ENCODE data around the gene CCDC197.

The CCDC197 gene

DNA sequence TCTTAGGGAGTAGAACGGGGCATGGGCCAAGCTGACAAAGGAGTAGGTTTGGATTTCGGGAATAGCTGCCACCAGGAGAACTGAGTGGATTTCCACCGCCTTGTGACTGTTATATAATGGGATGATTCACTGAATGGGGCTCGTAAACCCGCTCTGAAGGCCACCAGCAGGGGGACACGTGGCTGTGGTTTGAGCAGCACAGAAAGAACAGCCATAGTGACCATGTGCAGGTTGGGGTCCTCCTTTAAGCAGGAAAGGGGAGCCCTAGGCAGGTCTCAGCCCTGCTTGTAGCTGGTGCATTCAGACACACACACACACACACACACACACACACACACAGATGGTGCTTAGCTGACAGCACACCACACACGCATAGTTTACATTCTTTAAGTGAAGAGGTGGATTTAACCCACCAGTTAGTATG, 12.1 kb upstream of the CCDC197 start:
- no peak overlapping the region for H3K4me3 ChIP-seq (ENCODE audit: low read depth in 1 of 5, low read length in 5 of 5)

DNA sequence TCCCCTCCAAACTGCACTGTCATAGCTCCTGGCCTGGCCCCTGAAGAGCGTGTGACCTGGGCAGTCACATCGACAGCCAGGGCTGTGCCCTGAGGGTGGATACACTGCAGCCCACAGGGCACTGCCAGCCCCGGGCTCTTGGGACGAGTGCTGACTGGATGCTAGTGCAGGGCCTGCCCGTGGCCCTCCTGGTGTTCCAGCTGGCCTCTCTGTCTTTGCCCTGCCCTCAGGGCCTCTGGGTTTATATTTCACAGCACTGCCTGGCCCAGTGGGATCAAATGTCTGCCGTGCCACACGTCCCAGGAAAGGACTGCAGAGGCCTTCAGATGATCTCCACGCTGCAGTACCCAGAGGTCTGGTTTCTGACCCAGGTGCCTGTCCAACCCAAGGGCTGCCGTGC, 10.1 kb upstream of the CCDC197 start:
- no peak overlapping the region for H3K9ac ChIP-seq (ENCODE audit: low read length in 5 of 5)
- no peak overlapping the region for H3K27ac ChIP-seq (ENCODE audit: low read depth, low read length)
- peaks cover 0 to 14% (median 7%) of the 10 kb centered on the region in 5 donors for H3K4me1 ChIP-seq (ENCODE audit: control insufficient read depth in 5 of 5, insufficient read depth in 5 of 5, low read length in 5 of 5)
- no peak overlapping the region for H3K4me3 ChIP-seq (ENCODE audit: low read depth in 1 of 5, low read length in 5 of 5)
- no peaks in the 10 kb centered on the region for H3K9me3 ChIP-seq (ENCODE audit: control insufficient read depth in 5 of 5, low read length in 5 of 5)
- H3K27me3 ChIP-seq (ENCODE audit: control insufficient read depth in 5 of 5, insufficient read depth in 4 of 5, low read length in 5 of 5), result peaks cover 0 to 5% (median 0%) of the 10 kb centered on the region in 5 donors
- H3K36me3 ChIP-seq (ENCODE audit: control insufficient read depth in 5 of 5, insufficient read depth in 5 of 5, low read length in 5 of 5), result no peaks in the 10 kb centered on the region

More for the DNA sequence above, 12.1 kb upstream of the CCDC197 start:
- Histone ChIP-seq H3K36me3 (ENCODE audit: control insufficient read depth in 5 of 5, insufficient read depth in 5 of 5, low read length in 5 of 5) (no peaks in the 10 kb centered on the region), H3K27me3 (ENCODE audit: control insufficient read depth in 5 of 5, insufficient read depth in 4 of 5, low read length in 5 of 5) (peaks cover 0 to 5% (median 0%) of the 10 kb centered on the region in 5 donors), H3K9me3 (ENCODE audit: control insufficient read depth in 5 of 5, low read length in 5 of 5) (no peaks in the 10 kb centered on the region), H3K4me1 (ENCODE audit: control insufficient read depth in 5 of 5, insufficient read depth in 5 of 5, low read length in 5 of 5) (peaks cover 0 to 14% (median 7%) of the 10 kb centered on the region in 5 donors), H3K27ac (ENCODE audit: low read depth, low read length) (no peak overlapping the region), H3K9ac (ENCODE audit: low read length in 5 of 5) (no peak overlapping the region)

DNA sequence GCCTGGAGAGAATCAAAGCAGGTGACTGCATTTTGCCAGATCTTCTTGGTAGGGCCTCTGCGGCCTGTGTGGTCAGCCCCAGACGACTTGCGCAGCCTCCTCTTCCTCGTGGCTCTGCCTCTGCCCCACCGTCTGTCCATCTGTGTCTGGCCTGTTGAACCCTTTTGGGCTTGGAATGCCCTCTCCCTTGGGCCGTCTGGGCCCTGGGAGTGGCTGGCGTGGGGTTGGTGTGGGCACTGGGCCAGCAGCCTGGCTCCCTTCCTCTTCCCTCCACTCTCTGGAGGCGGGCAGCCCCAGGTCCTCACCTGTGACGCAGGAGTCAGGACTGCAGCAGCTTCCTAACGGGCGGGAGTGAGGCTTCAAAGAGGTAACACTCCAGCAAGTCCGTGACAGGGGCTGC, 9.7 kb upstream of the CCDC197 start:
- no peak overlapping the region for H3K27ac ChIP-seq (ENCODE audit: low read depth, low read length)
- no peak overlapping the region for H3K4me3 ChIP-seq (ENCODE audit: low read depth in 1 of 5, low read length in 5 of 5)
- no peaks in the 10 kb centered on the region for H3K9me3 ChIP-seq (ENCODE audit: control insufficient read depth in 5 of 5, low read length in 5 of 5)
- no peak overlapping the region for H3K9ac ChIP-seq (ENCODE audit: low read length in 5 of 5)
- peaks cover 0 to 5% (median 0%) of the 10 kb centered on the region in 5 donors for H3K27me3 ChIP-seq (ENCODE audit: control insufficient read depth in 5 of 5, insufficient read depth in 4 of 5, low read length in 5 of 5)
- H3K36me3 ChIP-seq (ENCODE audit: control insufficient read depth in 5 of 5, insufficient read depth in 5 of 5, low read length in 5 of 5), result no peaks in the 10 kb centered on the region
- peaks cover 0 to 14% (median 7%) of the 10 kb centered on the region in 5 donors for H3K4me1 ChIP-seq (ENCODE audit: control insufficient read depth in 5 of 5, insufficient read depth in 5 of 5, low read length in 5 of 5)

DNA sequence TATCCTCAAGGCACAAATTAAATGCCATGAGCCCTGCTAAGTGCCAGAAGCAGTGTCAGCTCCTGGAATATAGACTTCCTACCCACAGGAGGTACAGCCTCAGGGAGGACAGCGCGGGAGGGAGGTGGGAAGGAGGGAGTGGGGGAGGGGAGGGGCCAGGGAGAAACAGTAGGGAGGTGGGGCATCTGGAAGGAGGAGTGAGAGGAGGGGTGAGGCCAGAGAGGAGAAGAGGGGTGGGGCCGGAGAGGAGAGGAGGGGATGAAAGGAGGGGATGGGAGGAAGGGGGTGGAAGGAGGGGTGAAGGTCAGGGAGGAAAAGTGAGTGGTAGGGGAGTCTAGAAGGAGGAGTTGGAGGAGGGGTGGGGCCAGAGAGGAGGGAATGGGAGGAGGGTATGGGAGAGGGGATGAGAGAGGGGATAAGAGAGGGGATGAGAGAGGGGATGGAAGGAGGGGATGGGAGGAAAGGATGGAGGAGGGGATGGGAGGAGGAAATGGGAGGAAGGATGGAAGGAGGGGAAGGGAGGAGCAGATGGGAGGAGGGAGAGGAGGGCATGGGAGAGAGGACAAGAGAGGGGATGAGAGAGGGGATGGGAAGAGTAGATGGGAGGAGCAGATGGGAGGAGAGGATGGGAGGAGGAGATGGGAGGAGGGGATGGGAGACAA, 9.2 kb upstream of the CCDC197 start:
- H3K9ac ChIP-seq (ENCODE audit: low read length in 5 of 5), result no peak overlapping the region
- peaks cover 0 to 5% (median 0%) of the 10 kb centered on the region in 5 donors for H3K27me3 ChIP-seq (ENCODE audit: control insufficient read depth in 5 of 5, insufficient read depth in 4 of 5, low read length in 5 of 5)
- H3K4me3 ChIP-seq (ENCODE audit: low read depth in 1 of 5, low read length in 5 of 5), result no peak overlapping the region
- no peak overlapping the region for H3K27ac ChIP-seq (ENCODE audit: low read depth, low read length)
- H3K9me3 ChIP-seq (ENCODE audit: control insufficient read depth in 5 of 5, low read length in 5 of 5), result no peaks in the 10 kb centered on the region
- no peaks in the 10 kb centered on the region for H3K36me3 ChIP-seq (ENCODE audit: control insufficient read depth in 5 of 5, insufficient read depth in 5 of 5, low read length in 5 of 5)
- H3K4me1 ChIP-seq (ENCODE audit: control insufficient read depth in 5 of 5, insufficient read depth in 5 of 5, low read length in 5 of 5), result peaks cover 0 to 14% (median 7%) of the 10 kb centered on the region in 5 donors

DNA sequence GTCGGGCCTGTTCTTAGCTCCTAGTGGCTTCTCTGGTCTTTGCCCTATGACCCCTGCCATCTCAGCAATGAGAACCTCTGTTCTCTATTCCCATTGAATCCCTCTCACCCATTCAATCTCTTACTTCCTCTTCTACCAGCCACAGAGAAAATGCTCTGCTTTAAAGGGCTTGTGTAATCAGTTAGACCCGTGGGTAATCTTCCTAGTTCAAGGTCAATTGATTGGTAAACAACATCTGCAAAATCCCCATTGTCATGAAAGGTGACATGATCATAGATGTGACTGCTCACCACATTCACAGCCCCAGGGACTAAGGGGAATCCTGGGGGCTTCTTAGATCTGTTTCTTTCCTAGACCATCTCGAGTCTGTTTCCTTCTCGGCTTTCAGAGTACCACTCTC, 7.2 kb upstream of the CCDC197 start:
- Histone ChIP-seq H3K27ac (ENCODE audit: low read depth, low read length) (no peak overlapping the region), H3K4me1 (ENCODE audit: control insufficient read depth in 5 of 5, insufficient read depth in 5 of 5, low read length in 5 of 5) (peaks cover 0 to 11% (median 7%) of the 10 kb centered on the region in 5 donors), H3K9ac (ENCODE audit: low read length in 5 of 5) (no peak overlapping the region), H3K27me3 (ENCODE audit: control insufficient read depth in 5 of 5, insufficient read depth in 4 of 5, low read length in 5 of 5) (peaks cover 0 to 3% (median 0%) of the 10 kb centered on the region in 5 donors), H3K9me3 (ENCODE audit: control insufficient read depth in 5 of 5, low read length in 5 of 5) (no peaks in the 10 kb centered on the region), H3K4me3 (ENCODE audit: low read depth in 1 of 5, low read length in 5 of 5) (no peak overlapping the region), H3K36me3 (ENCODE audit: control insufficient read depth in 5 of 5, insufficient read depth in 5 of 5, low read length in 5 of 5) (no peaks in the 10 kb centered on the region)

DNA sequence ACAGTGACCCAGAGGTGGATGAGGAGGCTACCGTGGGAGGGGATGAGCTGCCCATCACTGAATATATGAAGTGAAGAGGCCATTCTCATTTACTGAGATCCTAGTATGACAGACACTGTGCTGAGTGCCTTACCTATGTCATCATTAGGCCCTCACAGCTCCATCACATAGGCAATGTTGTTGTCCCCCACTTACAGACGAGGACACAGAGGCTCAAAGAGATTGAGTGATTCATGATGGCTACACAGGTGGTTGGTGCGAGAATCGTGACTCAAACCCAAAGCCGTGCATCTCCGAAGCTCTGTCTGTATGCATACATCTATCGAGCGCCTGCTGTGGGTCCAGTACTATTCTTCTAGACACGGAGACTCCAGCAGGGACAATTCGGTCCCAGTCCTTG, 5.9 kb upstream of the CCDC197 start:
- no peaks in the 10 kb centered on the region for H3K36me3 ChIP-seq (ENCODE audit: control insufficient read depth in 5 of 5, insufficient read depth in 5 of 5, low read length in 5 of 5)
- peaks cover 0 to 10% (median 7%) of the 10 kb centered on the region in 5 donors for H3K4me1 ChIP-seq (ENCODE audit: control insufficient read depth in 5 of 5, insufficient read depth in 5 of 5, low read length in 5 of 5)
- H3K27ac ChIP-seq (ENCODE audit: low read depth, low read length), result no peak overlapping the region
- no peaks in the 10 kb centered on the region for H3K9me3 ChIP-seq (ENCODE audit: control insufficient read depth in 5 of 5, low read length in 5 of 5)
- H3K27me3 ChIP-seq (ENCODE audit: control insufficient read depth in 5 of 5, insufficient read depth in 4 of 5, low read length in 5 of 5), result peaks cover 0 to 11% (median 7%) of the 10 kb centered on the region in 5 donors
- no peak overlapping the region for H3K4me3 ChIP-seq (ENCODE audit: low read depth in 1 of 5, low read length in 5 of 5)
- H3K9ac ChIP-seq (ENCODE audit: low read length in 5 of 5), result no peak overlapping the region

DNA sequence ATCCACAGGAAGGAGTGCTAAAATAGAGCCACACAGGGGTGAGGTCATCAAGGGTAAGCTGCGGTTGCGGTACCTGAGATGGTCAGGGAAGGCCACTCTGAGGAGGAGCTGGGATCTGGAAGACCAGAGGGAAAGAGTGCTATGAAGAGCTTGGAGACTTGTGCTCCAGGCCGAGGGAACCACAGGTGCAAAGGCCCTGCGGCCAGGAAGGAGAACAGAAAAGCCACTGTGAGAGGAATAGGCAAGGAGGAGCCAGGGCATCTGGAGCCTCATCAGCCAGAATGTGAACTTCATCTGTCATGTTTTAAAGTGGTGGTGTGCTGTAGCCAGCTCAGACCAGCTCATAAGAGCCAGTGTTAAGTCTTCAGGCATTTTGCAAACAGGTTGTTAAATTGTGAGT, 5.5 kb upstream of the CCDC197 start:
- Histone ChIP-seq H3K4me3 (ENCODE audit: low read depth in 1 of 5, low read length in 5 of 5) (no peak overlapping the region), H3K4me1 (ENCODE audit: control insufficient read depth in 5 of 5, insufficient read depth in 5 of 5, low read length in 5 of 5) (peaks cover 0 to 10% (median 7%) of the 10 kb centered on the region in 5 donors), H3K36me3 (ENCODE audit: control insufficient read depth in 5 of 5, insufficient read depth in 5 of 5, low read length in 5 of 5) (no peaks in the 10 kb centered on the region), H3K9me3 (ENCODE audit: control insufficient read depth in 5 of 5, low read length in 5 of 5) (no peaks in the 10 kb centered on the region), H3K9ac (ENCODE audit: low read length in 5 of 5) (no peak overlapping the region), H3K27me3 (ENCODE audit: control insufficient read depth in 5 of 5, insufficient read depth in 4 of 5, low read length in 5 of 5) (peaks cover 0 to 15% (median 8%) of the 10 kb centered on the region in 5 donors), H3K27ac (ENCODE audit: low read depth, low read length) (no peak overlapping the region)

DNA sequence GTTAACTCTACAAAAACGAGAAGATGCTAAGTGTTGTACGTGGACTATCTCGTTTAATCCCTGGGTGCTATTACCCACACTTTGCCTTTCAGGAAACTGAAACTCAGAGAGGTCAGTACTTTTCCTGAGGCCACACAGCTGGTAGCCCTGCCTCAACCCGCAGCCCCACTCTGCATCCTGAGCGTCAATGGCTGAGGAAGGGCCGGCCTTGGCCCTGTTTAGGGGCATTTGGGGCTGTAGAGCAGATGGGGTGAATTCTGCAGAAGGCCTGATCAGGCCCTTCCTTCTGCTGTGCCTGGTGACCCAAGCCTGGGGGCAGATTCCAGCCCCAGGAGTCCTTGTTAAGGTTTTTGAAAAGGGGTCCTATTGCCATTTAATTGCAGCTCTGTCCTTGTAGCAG, 3.7 kb upstream of the CCDC197 start:
- Histone ChIP-seq H3K27ac (ENCODE audit: low read depth, low read length) (no peak overlapping the region), H3K4me3 (ENCODE audit: low read depth in 1 of 5, low read length in 5 of 5) (no peak overlapping the region), H3K9me3 (ENCODE audit: control insufficient read depth in 5 of 5, low read length in 5 of 5) (no peaks in the 10 kb centered on the region), H3K36me3 (ENCODE audit: control insufficient read depth in 5 of 5, insufficient read depth in 5 of 5, low read length in 5 of 5) (no peaks in the 10 kb centered on the region), H3K9ac (ENCODE audit: low read length in 5 of 5) (no peak overlapping the region), H3K27me3 (ENCODE audit: control insufficient read depth in 5 of 5, insufficient read depth in 4 of 5, low read length in 5 of 5) (peaks cover 11 to 25% (median 16%) of the 10 kb centered on the region in 5 donors), H3K4me1 (ENCODE audit: control insufficient read depth in 5 of 5, insufficient read depth in 5 of 5, low read length in 5 of 5) (no peaks in the 10 kb centered on the region)

DNA sequence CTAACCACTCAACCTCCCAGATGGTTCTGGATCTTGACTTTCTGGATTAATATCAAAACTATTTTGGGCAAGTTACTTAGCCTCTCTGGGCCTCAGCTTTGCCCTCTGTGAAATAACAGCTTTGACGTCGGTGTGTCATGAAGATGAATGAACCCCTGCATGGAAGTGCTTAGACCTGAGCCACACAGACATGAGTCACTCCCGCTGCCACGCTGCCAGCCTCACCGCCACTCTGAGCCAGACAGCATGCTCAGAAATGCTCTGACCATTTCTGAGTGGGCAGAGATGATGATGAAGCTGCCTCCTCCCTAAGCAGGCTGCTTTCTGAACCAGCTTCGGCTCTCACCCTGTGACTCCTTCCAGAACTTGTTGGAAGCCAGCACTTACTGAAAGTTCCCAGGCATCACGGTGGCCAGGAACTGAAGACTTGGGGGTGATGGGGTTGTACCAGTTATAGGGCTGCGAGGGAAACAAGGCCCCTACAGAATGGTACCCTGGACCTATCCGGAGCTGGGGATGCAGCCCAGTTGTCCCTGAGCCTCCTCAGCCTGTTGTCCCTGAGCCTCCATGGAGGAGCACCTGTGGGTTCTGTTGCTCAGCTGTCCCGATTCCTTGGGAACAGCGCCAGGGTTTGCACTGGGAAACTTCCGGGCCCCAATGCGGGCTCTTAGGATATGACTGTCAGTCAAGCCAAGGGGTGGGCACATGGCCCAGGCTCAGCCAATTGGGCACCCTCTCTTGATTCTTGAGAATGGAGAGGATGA, 2.0 kb upstream of the CCDC197 start:
- Histone ChIP-seq H3K4me3 (ENCODE audit: low read depth in 1 of 5, low read length in 5 of 5) (no peak overlapping the region), H3K9me3 (ENCODE audit: control insufficient read depth in 5 of 5, low read length in 5 of 5) (no peaks in the 10 kb centered on the region), H3K9ac (ENCODE audit: low read length in 5 of 5) (no peak overlapping the region), H3K27ac (ENCODE audit: low read depth, low read length) (no peak overlapping the region), H3K4me1 (ENCODE audit: control insufficient read depth in 5 of 5, insufficient read depth in 5 of 5, low read length in 5 of 5) (no peaks in the 10 kb centered on the region), H3K27me3 (ENCODE audit: control insufficient read depth in 5 of 5, insufficient read depth in 4 of 5, low read length in 5 of 5) (peaks cover 16 to 34% (median 16%) of the 10 kb centered on the region in 5 donors), H3K36me3 (ENCODE audit: control insufficient read depth in 5 of 5, insufficient read depth in 5 of 5, low read length in 5 of 5) (no peaks in the 10 kb centered on the region)

DNA sequence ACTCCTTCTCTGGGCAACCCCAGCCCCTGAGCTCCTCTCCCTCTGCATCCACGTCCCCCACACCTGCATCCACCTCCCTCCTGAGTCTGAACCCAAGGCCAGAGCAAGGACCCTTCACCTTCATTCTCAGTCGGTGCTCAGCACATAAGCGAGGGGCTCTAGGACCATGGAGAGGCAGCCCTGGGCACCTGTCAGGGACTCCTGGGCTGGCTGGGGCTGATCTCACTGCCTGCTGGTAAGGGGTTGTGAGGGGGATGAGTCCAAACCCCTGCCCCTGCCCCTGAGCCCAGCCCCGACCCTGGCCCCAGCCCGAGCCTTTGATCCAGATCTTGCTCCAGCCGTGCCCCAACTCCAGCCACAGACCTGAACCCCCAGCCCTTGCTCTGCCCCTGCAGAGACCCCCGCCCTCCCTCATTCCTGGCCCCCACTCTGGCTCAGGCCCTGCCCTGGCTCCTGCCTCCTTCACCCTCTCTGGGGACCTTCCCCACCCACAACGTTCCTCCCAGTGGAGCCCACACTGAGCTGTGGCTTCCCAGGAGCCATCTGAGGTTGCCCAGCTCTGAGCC, 888 bp upstream of the CCDC197 start:
- H3K9me3 ChIP-seq (ENCODE audit: control insufficient read depth in 5 of 5, low read length in 5 of 5), result no peaks in the 10 kb centered on the region
- H3K9ac ChIP-seq (ENCODE audit: low read length in 5 of 5), result no peak overlapping the region
- H3K4me1 ChIP-seq (ENCODE audit: control insufficient read depth in 5 of 5, insufficient read depth in 5 of 5, low read length in 5 of 5), result peaks cover 0 to 1% (median 0%) of the 10 kb centered on the region in 5 donors
- H3K27me3 ChIP-seq (ENCODE audit: control insufficient read depth in 5 of 5, insufficient read depth in 4 of 5, low read length in 5 of 5), result peaks cover 23 to 41% (median 24%) of the 10 kb centered on the region in 5 donors
- H3K36me3 ChIP-seq (ENCODE audit: control insufficient read depth in 5 of 5, insufficient read depth in 5 of 5, low read length in 5 of 5), result no peaks in the 10 kb centered on the region
- no peak overlapping the region for H3K4me3 ChIP-seq (ENCODE audit: low read depth in 1 of 5, low read length in 5 of 5)
- H3K27ac ChIP-seq (ENCODE audit: low read depth, low read length), result no peak overlapping the region

Measured in subcutaneous abdominal adipose tissue (tissue), 5 donors.